GM12878 (cell line): ENCODE data around the gene PSMD1. TPM values are rescaled to one million over a fixed set of nuclear protein-coding genes. Genes with fewer than 3 reads are reported as not detected.

Source experiments
- ATAC-seq: fragments of 200-7000 bp; cut with Tn5 transposase; 3 replicates; pipeline ENCODE4 v1.9.1; 2020; ENCODE audit warnings: mild to moderate bottlenecking, moderate library complexity
- BruUV-seq: library from RNA; stranded (reverse); fragments of 400-500 nt; replicated peaks from 2 replicates; lab custom pipeline; 2021; lab: Mats Ljungman, UMichigan
- CTCF ChIA-PET: fragments of 300-600 bp; sonication (Branson Sonifier 250); formaldehyde crosslinking; extraction: SDS; loops from one replicate; lab custom pipeline; 2021; ENCODE audit warnings: inconsistent platforms; lab: Yijun Ruan, JAX
- POLR2A ChIA-PET: fragments of 350-600 bp; formaldehyde crosslinking; extraction: SDS; loops from one replicate; lab custom pipeline; 2021; ENCODE audit warnings: inconsistent platforms; lab: Charles Lee
- RAD21 ChIA-PET: fragments of 300-600 bp; sonication (Branson Sonifier 250); formaldehyde crosslinking; loops from one replicate; lab custom pipeline; 2023; ENCODE audit warnings: antibody characterized with exemption; ENCODE audit not compliant: unreplicated experiment; lab: Charles Lee
- SMC1A ChIA-PET: fragments of 300-600 bp; sonication (Branson Sonifier 250); formaldehyde crosslinking; loops from one replicate; lab custom pipeline; 2023; ENCODE audit not compliant: unreplicated experiment, uncharacterized antibody; lab: Charles Lee
- DNase-seq: peaks from one replicate; pipeline ENCODE4 v3.0.0-alpha.2; 2011; ENCODE audit warnings: low read depth, low spot score
- FAIRE-seq: peaks from 3 replicates; lab custom pipeline; 2011; peaks lifted over from hg19 to GRCh38; lab: Jason Lieb, UNC
- H2AFZ ChIP-seq: 2 replicates; pipeline ENCODE4 v1.6.0; 2011; ENCODE audit warnings: low read depth, low read length, control low read depth; ENCODE audit not compliant: control insufficient read depth
- H3K27ac ChIP-seq: 2 replicates; pipeline ENCODE4 v1.5.1; 2011; ENCODE audit warnings: control low read depth; ENCODE audit not compliant: control insufficient read depth, insufficient read depth
- H3K27me3 ChIP-seq, 2 experiments: replicated peaks in 1 of 2; 2 replicates each; pipeline versions ENCODE4 v1.6.0 to v1.6.1; 2011; ENCODE audit warnings: low read length in 1 of 2; ENCODE audit not compliant: control insufficient read depth in 2 of 2, insufficient read depth in 2 of 2
- H3K36me3 ChIP-seq, 2 experiments: 2 replicates each; pipeline ENCODE4 v1.5.1; 2011; ENCODE audit warnings: low read length in 1 of 2; ENCODE audit not compliant: control insufficient read depth in 2 of 2, insufficient read depth in 2 of 2
- H3K4me1 ChIP-seq: 2 replicates; pipeline ENCODE4 v1.6.1; 2011; ENCODE audit warnings: mild to moderate bottlenecking, low read length, moderate library complexity, mixed read lengths; ENCODE audit not compliant: control insufficient read depth, insufficient read depth
- H3K4me2 ChIP-seq: 2 replicates; pipeline ENCODE4 v1.6.0; 2011; ENCODE audit warnings: control low read depth; ENCODE audit not compliant: control insufficient read depth, insufficient read depth
- H3K4me3 ChIP-seq: fragments of 200-600 bp; sonication (generic); 2 replicates; pipeline ENCODE4 v1.5.1; 2016
- H3K79me2 ChIP-seq: 2 replicates; pipeline ENCODE4 v1.6.0; 2011; ENCODE audit warnings: low read length; ENCODE audit not compliant: control insufficient read depth, insufficient read depth
- H3K9ac ChIP-seq: 2 replicates; pipeline ENCODE4 v1.8.0; 2011; ENCODE audit warnings: low read length, control low read depth, mixed read lengths; ENCODE audit not compliant: control insufficient read depth, insufficient read depth
- H3K9me3 ChIP-seq: replicated peaks from 3 replicates; pipeline ENCODE4 v1.5.1; 2011; ENCODE audit warnings: mild to moderate bottlenecking, low read length; ENCODE audit not compliant: control insufficient read depth, insufficient read depth
- H4K20me1 ChIP-seq: 2 replicates; pipeline ENCODE4 v1.6.0; 2011; ENCODE audit not compliant: control insufficient read depth, insufficient read depth
- CEBPZ ChIP-seq: fragments of 150-350 bp; IDR thresholded peaks from 2 replicates; pipeline ENCODE4 v1.6.1; 2016; ENCODE audit warnings: low read depth, low read length
- CHD2 ChIP-seq: IDR thresholded peaks from 2 replicates; pipeline ENCODE4 v1.6.1; 2011; ENCODE audit warnings: low read depth, low read length, improper control_type of control experiment, borderline replicate concordance
- GABPA ChIP-seq: IDR thresholded peaks from 2 replicates; pipeline ENCODE4 v1.6.1; 2014; ENCODE audit warnings: antibody characterized with exemption, low read depth, mild to moderate bottlenecking, inconsistent platforms
- HDAC6 ChIP-seq: fragments of 200-600 bp; sonication (generic); IDR thresholded peaks from one replicate; pipeline ENCODE4 v1.8.0; 2017; ENCODE audit warnings: antibody characterized with exemption; ENCODE audit not compliant: unreplicated experiment
- MTA2 ChIP-seq: fragments of 450-650 bp; IDR thresholded peaks from 2 replicates; pipeline ENCODE4 v1.6.1; 2016; ENCODE audit warnings: low read depth, mild to moderate bottlenecking, moderate library complexity
- POLR2AphosphoS2 ChIP-seq: IDR thresholded peaks from 2 replicates; pipeline ENCODE4 v1.6.1; 2011; ENCODE audit warnings: low read depth, mild to moderate bottlenecking, low read length, improper control_type of control experiment, moderate library complexity
- RELA ChIP-seq: fragments of 450-650 bp; IDR thresholded peaks from 2 replicates; pipeline ENCODE4 v1.8.0; 2014; ENCODE audit warnings: borderline replicate concordance; ENCODE audit not compliant: partially characterized antibody
- YY1 ChIP-seq: IDR thresholded peaks from 2 replicates; pipeline ENCODE4 v1.6.1; 2011; ENCODE audit warnings: low read depth, mild to moderate bottlenecking, low read length
- ZNF207 ChIP-seq: fragments of 450-650 bp; IDR thresholded peaks from 2 replicates; pipeline ENCODE4 v1.6.1; 2014; ENCODE audit warnings: antibody characterized with exemption, mild to moderate bottlenecking, borderline replicate concordance
- ZNF384 ChIP-seq: IDR thresholded peaks from 2 replicates; pipeline ENCODE4 v1.6.1; 2012; ENCODE audit warnings: low read depth, mild to moderate bottlenecking, low read length, improper control_type of control experiment, borderline replicate concordance
- WGBS: methylation state at CpG from one replicate; pipeline ENCODE4 v1.1.6; 2016; ENCODE audit warnings: low lambda C conversion rate; ENCODE audit not compliant: insufficient replicate concordance, insufficient coverage; ENCODE audit errors: missing lambda C conversion rate; 5-methylcytosine and 5-hydroxymethylcytosine counted together
- in situ Hi-C: fragments of 300-500 bp; cut with MboI; formaldehyde crosslinking; loops from 9 replicates; pipeline ENCODE4 v1.14.3; 2018; ENCODE audit warnings: mixed read lengths
- intact Hi-C: fragments of 100-400 bp; cut with micrococcal nuclease; formaldehyde crosslinking; loops from one replicate; pipeline ENCODE4 v1.14.2; 2022; ENCODE audit not compliant: unreplicated experiment
- polyA plus RNA-seq, 11 experiments: library from polyadenylated mRNA; depleted of rRNA in 4 of 11; unstranded in 6 of 11; stranded (reverse) in 5 of 11; fragments of >200 nt; fragmentation: Nextera tagmentation in 4 of 11; fragmentation: Illumina TruSeq in 1 of 11; extraction: Ambion mirVana in 4 of 11; extraction: Trizol in 1 of 11; gene quantifications; 1 replicate in 1 of 11; 2 replicates in 10 of 11; pipeline versions ENCODE4 v1.2.1 to v1.2.3, GENCODE V29; 2011 to 2016; ENCODE audit warnings: inconsistent platforms in 2 of 11, missing spikeins in 2 of 11, low read depth in 1 of 11
- total RNA-seq, 4 experiments: library from RNA; depleted of rRNA in 3 of 4; stranded (reverse); fragments of >200 nt in 3 of 4; fragmentation: Illumina TruSeq in 1 of 4; extraction: Trizol in 1 of 4; gene quantifications; 2 replicates each; pipeline versions ENCODE4 v1.2.1 to v1.2.3, GENCODE V29; 2013 to 2021
- TF ChIP-seq, protein P1 (sequence below): fragments of 450-650 bp; IDR thresholded peaks from 2 replicates; pipeline ENCODE4 v1.6.1; 2017; ENCODE audit warnings: borderline replicate concordance
- TF ChIP-seq, protein P2 (sequence below): fragments of 450-650 bp; conservative IDR thresholded peaks from 2 replicates; pipeline ENCODE4 v1.6.1; 2017; ENCODE audit warnings: mild to moderate bottlenecking, moderate library complexity

Gene PSMD1
- total and polyA plus RNA-seq, 10 of the 15 experiments (the other 5 are each of a cell fraction or from before 2014, with no cell fraction given) = 87.4 to 220 (median 139) TPM

GRCh38 chr2:231161252-231161839 is 104.7 kb downstream of the PSMD1 start (continued):
- TF ChIP-seq, protein P1, sequence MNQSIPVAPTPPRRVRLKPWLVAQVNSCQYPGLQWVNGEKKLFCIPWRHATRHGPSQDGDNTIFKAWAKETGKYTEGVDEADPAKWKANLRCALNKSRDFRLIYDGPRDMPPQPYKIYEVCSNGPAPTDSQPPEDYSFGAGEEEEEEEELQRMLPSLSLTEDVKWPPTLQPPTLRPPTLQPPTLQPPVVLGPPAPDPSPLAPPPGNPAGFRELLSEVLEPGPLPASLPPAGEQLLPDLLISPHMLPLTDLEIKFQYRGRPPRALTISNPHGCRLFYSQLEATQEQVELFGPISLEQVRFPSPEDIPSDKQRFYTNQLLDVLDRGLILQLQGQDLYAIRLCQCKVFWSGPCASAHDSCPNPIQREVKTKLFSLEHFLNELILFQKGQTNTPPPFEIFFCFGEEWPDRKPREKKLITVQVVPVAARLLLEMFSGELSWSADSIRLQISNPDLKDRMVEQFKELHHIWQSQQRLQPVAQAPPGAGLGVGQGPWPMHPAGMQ = no peak
- TF ChIP-seq MTA2 = no peak

GRCh38 chr2:231161877-231162329 is 105.2 kb downstream of the PSMD1 start:
- DNase-seq (no peak), ATAC-seq (no peak), FAIRE-seq (peak; percentile 59)
- Histone ChIP-seq H4K20me1 (no peaks in the 10 kb centered on the region), H3K27ac (peak overlapping the region; percentile 18; the same call in 1 of the 2 replicates), H3K36me3 (peaks cover 6 to 14% of the 10 kb centered on the region in 2 experiments), H3K4me3 (no peak overlapping the region), H3K79me2 (no peaks in the 10 kb centered on the region), H3K9ac (no peak overlapping the region), H3K9me3 (no peaks in the 10 kb centered on the region), H2AFZ (no peak overlapping the region), H3K27me3 (no peaks in the 10 kb centered on the region), H3K4me1 (peaks cover 8% of the 10 kb centered on the region; the same call in 1 of the 2 replicates), H3K4me2 (no peak overlapping the region)
- 92% methylated on average over 2 of the region's 2 CpGs for WGBS
- ChIA-PET RAD21 (interaction anchor here (1.2 kb wide), 1 partner anchor 12 kb away, joined by 4 read pairs; no protein-coding TSS in a partner anchor), SMC1A (interaction anchor here (0.7 to 1.3 kb wide), 2 partner anchors 18 to 62 kb away, joined by 3 read pairs; no protein-coding TSS in a partner anchor), CTCF (interaction anchor here (0.9 to 1.4 kb wide), 4 partner anchors 16 to 290 kb away, joined by 3 read pairs; no protein-coding TSS in a partner anchor), POLR2A (no interaction called here)
- in situ Hi-C loops (no loop called here), intact Hi-C loops (no loop called here)
- TF ChIP-seq CHD2 (no peak), ZNF207 (no peak), GABPA (no peak), CEBPZ (no peak), ZNF384 (no peak), RELA (no peak), YY1 (no peak), HDAC6 (no peak), POLR2AphosphoS2 (no peak)
- TF ChIP-seq, protein P2, sequence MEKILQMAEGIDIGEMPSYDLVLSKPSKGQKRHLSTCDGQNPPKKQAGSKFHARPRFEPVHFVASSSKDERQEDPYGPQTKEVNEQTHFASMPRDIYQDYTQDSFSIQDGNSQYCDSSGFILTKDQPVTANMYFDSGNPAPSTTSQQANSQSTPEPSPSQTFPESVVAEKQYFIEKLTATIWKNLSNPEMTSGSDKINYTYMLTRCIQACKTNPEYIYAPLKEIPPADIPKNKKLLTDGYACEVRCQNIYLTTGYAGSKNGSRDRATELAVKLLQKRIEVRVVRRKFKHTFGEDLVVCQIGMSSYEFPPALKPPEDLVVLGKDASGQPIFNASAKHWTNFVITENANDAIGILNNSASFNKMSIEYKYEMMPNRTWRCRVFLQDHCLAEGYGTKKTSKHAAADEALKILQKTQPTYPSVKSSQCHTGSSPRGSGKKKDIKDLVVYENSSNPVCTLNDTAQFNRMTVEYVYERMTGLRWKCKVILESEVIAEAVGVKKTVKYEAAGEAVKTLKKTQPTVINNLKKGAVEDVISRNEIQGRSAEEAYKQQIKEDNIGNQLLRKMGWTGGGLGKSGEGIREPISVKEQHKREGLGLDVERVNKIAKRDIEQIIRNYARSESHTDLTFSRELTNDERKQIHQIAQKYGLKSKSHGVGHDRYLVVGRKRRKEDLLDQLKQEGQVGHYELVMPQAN = no peak
- BruUV-seq = no TSS peak
